IPS-18a (cell line): Measurements from ENCODE around the gene H2AZ2.
"Not testable (repeated sequence)": the region's sequence is repeated elsewhere in the genome, so short reads cannot be mapped to it uniquely, and the experiment has no call there.

Experiments used
- H3K27ac ChIP-seq: one replicate; pipeline ENCODE4 v1.5.1; 2013; ENCODE audit warnings: low read length
- H3K27me3 ChIP-seq: one replicate; pipeline ENCODE4 v1.6.1; 2013; ENCODE audit warnings: mild to moderate bottlenecking, low read length; ENCODE audit not compliant: control insufficient read depth, insufficient read depth
- H3K36me3 ChIP-seq: one replicate; pipeline ENCODE4 v1.6.1; 2013; ENCODE audit warnings: low read depth, low read length; ENCODE audit not compliant: control insufficient read depth
- H3K4me1 ChIP-seq: one replicate; pipeline ENCODE4 v1.6.1; 2013; ENCODE audit warnings: low read depth, low read length; ENCODE audit not compliant: control insufficient read depth
- H3K4me3 ChIP-seq: one replicate; pipeline ENCODE4 v1.5.1; 2013; ENCODE audit warnings: low read length
- H3K9ac ChIP-seq: one replicate; pipeline ENCODE4 v1.6.1; 2013; ENCODE audit warnings: mild to moderate bottlenecking, low read length, moderate library complexity
- H3K9me3 ChIP-seq: one replicate; pipeline ENCODE4 v1.6.1; 2013; ENCODE audit warnings: low read depth, low read length; ENCODE audit not compliant: control insufficient read depth

Gene H2AZ2

DNA sequence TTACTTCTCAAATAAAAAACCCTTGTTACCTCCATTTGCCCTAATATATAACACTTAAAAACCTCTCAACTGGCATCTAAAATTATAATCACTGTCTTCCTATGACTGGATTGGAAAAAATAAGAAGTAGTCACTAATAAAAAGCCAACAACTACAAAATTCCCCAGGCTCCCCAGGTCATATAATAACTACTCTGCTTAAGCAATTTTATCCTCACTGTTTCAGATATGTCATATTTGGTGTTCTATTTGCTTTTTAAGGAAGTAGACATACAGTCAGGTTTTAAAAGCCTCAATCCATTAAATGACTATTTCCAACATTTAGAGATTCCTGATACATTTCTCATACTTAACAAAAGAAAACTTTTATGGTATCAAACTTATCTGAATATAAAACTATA, 2.4 kb downstream of the H2AZ2 start:
- no peaks in the 10 kb centered on the region for H3K4me1 ChIP-seq
- no peak overlapping the region for H3K4me3 ChIP-seq
- no peaks in the 10 kb centered on the region for H3K27me3 ChIP-seq
- no peak overlapping the region for H3K27ac ChIP-seq
- H3K9me3 ChIP-seq, result no peaks in the 10 kb centered on the region
- peaks cover 20% of the 10 kb centered on the region for H3K36me3 ChIP-seq
- no peak overlapping the region for H3K9ac ChIP-seq

DNA sequence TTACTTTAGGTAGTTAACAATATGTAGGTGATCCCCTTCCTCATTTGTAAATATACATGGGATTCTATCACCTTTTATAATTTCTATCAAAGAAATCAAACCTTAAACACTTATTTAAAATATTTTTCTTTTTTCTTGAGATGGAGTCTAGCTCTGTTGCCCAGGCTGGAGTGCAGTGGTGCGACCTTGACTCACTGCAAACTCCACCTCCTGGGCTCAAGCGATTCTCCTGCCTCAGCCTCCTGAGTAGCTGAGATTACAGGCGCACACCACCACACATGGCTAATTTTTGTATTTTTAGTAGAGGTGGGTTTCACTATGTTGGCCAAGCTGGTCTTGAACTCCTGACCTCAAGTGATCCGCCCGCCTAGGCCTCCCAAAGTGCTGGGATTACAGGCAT, 4.4 kb downstream of the H2AZ2 start:
- not testable (repeated sequence) for H3K4me3 ChIP-seq, H3K27ac ChIP-seq, H3K27me3 ChIP-seq, H3K9me3 ChIP-seq, H3K4me1 ChIP-seq, H3K9ac ChIP-seq
- H3K36me3 ChIP-seq, result peaks cover 31% of the 10 kb centered on the region

DNA sequence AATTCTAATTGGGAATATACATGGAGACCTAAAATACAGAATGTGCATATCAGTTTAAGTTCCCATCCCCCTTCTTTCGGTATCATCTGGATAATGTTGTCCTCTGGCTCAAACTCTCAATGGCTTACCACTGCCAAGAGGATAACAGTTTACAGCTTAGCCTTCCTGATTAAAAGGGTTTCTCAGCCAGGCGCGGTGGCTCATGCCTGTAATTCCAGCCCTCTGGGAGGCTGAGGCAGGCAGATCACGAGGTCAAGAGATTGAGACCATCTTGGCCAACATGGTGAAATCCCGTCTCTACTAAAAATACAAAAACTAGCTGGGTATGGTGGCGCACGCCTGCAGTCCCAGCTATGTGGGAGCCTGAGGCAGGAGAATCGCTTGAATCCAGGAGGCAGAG, 5.2 kb downstream of the H2AZ2 start:
- H3K27ac ChIP-seq, H3K9me3 ChIP-seq, H3K4me3 ChIP-seq, H3K4me1 ChIP-seq, H3K9ac ChIP-seq, H3K27me3 ChIP-seq: not testable (repeated sequence)
- H3K36me3 ChIP-seq, result peaks cover 33% of the 10 kb centered on the region

DNA sequence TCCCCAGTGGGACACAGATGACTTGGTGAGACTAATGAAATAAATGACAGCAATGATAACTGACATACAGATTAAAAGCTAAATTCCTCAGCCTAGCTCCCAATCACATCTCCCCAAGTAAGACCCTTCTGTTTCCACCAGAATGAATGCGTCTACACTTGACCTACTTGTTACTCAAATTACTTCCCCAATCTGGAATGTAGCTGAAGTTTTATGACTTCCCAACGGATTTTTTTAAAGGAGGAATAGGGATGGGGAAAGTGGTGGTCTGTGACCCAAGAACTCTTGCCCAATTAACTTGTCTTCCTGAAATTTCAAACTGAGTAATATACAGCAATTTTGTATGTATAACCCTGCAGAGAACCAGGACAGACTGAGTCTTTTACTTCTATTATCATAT, 9.1 kb downstream of the H2AZ2 start:
- Histone ChIP-seq H3K4me1 (no peaks in the 10 kb centered on the region), H3K27me3 (no peaks in the 10 kb centered on the region), H3K9ac (no peak overlapping the region), H3K4me3 (no peak overlapping the region), H3K36me3 (peaks cover 52% of the 10 kb centered on the region), H3K27ac (no peak overlapping the region), H3K9me3 (no peaks in the 10 kb centered on the region)

DNA sequence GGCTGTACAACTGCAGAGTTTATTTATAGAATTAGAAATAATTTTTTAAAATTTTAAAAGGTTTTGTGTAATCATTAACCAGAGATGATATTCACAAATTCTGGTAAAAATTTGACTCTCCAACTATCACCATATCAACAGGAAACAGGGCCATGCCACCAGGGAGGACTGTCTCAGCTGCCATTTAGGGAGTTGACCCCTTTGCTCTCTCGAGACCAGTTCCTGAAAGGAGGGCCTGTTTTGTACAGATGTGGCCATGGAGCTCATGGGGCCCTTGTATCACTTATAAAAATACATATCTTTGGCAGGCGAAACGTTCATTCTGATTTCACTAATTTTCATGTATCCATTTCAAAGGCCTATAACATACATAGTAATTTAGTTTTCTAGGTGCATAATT, 20.3 kb downstream of the H2AZ2 start:
- Histone ChIP-seq H3K27ac (no peak overlapping the region), H3K9ac (no peak overlapping the region), H3K4me3 (no peak overlapping the region), H3K27me3 (no peaks in the 10 kb centered on the region), H3K4me1 (no peaks in the 10 kb centered on the region), H3K36me3 (peaks cover 49% of the 10 kb centered on the region), H3K9me3 (no peaks in the 10 kb centered on the region)

DNA sequence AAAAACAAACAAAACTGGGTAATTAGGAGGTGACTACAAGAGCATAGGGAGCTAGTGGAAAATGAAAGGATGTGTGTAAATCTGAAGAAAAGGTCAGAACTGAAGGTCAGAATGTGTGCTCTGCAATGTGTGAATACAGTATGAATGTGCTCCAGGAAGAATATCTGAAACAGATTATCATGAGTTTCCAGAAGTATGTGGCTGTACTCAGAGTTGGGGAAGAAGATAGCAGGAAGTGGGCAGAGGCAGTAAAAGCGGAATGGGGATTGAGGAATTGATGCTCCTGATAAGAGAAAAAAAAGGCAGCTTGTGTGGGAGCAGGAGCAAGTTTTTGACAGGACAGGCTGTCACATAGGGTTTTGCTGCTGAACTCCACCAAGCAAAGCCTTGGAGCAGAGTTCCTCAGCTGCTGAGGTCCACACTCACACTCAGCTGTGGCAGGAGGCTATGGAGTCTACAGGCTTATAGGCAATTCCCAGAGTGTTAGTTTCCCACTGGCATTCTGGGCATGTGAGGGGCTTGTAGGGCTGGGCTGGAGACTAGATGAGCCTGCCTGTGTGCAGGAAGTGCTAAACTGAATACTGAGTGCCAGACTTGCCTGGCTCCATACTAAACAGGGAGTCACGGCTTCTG, 22.9 kb downstream of the H2AZ2 start:
- Histone ChIP-seq H3K27me3 (no peaks in the 10 kb centered on the region), H3K9ac (no peak overlapping the region), H3K27ac (no peak overlapping the region), H3K4me3 (no peak overlapping the region), H3K4me1 (no peaks in the 10 kb centered on the region), H3K36me3 (peaks cover 32% of the 10 kb centered on the region), H3K9me3 (no peaks in the 10 kb centered on the region)

DNA sequence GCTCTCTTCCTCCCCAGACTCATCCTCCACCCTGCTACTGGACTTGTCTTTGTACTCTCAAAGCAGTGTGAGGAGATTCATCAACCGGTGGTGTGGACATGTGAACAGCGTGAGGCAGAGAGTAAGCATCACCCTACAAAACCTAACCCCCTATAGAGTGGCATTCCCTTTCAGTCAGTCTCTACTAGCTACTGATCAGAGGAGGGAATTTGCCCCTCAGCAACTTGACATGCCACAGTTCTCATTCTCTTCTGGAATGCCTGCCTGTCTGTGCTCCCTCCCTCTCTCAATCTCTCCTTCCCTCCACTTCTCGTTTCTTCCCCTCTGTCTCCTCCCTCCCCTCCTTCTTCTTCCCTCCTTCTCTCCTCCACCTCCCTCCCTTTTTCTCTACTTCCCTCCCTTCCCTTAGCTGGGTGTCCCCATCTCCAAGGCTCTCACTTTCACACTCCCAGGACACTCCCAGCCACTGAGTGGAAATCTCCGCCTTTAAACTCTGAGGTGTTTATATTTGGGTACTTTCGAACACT, 24.6 kb downstream of the H2AZ2 start:
- Histone ChIP-seq H3K36me3 (peaks cover 16% of the 10 kb centered on the region), H3K27ac (no peak overlapping the region), H3K9ac (no peak overlapping the region)

DNA sequence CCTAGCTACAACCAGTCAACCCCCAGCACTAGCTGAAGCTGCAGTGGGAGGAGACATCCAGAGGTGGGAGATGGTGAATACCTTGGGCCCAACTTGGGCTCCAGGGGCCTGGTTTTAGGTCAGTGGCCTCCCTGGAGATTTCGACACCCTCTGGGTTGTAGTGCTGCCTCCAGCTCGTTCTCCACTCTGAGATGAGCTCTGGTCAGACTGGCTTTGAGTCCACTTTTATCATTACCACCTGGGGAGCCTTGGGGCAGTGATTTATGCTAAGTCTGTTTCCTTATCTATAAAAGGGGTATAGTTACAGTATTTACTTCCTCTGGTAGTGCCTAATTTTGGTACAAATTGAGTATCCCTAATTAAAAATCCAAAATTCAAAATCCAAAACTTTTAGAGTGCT, 28.6 kb downstream of the H2AZ2 start:
- Histone ChIP-seq H3K4me3 (no peak overlapping the region), H3K27ac (no peak overlapping the region), H3K27me3 (no peaks in the 10 kb centered on the region), H3K9me3 (no peaks in the 10 kb centered on the region), H3K36me3 (no peaks in the 10 kb centered on the region), H3K4me1 (no peaks in the 10 kb centered on the region), H3K9ac (no peak overlapping the region)

More for the DNA sequence above, 24.6 kb downstream of the H2AZ2 start:
- no peak overlapping the region for H3K4me3 ChIP-seq
- no peaks in the 10 kb centered on the region for H3K27me3 ChIP-seq
- no peaks in the 10 kb centered on the region for H3K9me3 ChIP-seq
- no peaks in the 10 kb centered on the region for H3K4me1 ChIP-seq

DNA sequence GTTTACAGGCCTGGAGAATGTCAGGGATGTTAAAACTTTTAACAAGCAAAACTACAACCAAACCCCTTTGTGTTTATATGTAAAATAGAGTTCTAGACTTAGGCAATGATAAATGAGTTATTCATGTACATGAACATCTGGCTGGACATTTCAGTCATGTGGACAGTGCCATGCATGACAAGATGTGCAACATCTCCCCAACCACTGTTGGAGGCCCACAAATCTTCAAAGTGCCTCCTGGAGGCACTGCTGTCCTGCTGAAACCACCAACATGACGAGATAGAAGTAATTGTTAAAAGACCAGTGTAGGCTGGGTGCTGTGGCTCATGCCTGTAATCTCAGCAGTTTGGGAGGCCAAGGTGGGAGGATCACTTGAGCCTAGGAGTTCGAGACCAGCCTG, 33.0 kb downstream of the H2AZ2 start:
- H3K36me3 ChIP-seq, result no peaks in the 10 kb centered on the region
- H3K27ac ChIP-seq, result no peak overlapping the region
- H3K4me1 ChIP-seq, result no peaks in the 10 kb centered on the region
- H3K9ac ChIP-seq, result no peak overlapping the region
- no peak overlapping the region for H3K4me3 ChIP-seq
- H3K27me3 ChIP-seq, result no peaks in the 10 kb centered on the region
- no peaks in the 10 kb centered on the region for H3K9me3 ChIP-seq

DNA sequence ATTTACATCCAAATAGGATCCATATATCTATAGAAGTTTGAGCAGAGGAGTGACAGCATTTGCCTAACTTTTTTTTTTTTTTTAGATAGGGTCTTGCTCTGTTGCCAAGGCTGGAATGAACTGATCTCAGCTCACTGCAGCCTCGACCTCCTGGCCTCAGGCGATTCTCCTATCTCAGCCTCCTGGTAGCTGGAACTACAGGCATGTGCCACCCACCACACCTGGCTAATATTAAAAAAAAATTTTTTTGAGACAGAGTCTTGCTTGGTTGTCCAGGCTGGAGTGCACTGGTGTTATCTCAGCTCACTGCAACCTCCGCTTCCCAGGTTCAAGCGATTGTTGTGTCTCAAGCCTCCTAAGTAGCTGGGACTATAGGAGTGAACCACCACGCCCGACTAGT, 36.3 kb downstream of the H2AZ2 start:
- Histone ChIP-seq H3K36me3 (no peaks in the 10 kb centered on the region), H3K4me1 (no peaks in the 10 kb centered on the region), H3K4me3 (no peak overlapping the region), H3K27ac (no peak overlapping the region), H3K9ac (no peak overlapping the region), H3K9me3 (no peaks in the 10 kb centered on the region), H3K27me3 (no peaks in the 10 kb centered on the region)

DNA sequence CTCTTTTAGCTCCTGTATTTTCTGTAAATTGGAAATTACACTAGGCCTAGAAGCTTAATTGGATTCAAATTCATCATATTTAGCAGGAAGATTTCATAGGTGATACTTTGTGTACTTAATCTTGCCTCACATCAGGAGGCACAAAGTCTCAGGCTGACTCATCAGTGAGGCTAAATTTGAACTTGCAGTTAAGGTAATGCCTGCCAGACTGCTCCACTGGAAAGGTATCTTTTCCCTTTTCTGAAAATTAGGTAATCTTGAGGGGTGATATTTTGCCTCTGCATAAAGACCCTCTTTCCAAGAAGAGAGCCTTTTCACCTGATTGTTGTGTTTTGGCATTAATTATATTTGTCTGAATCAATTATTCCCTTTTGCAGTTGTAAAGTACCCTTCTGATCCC, 36.8 kb downstream of the H2AZ2 start:
- H3K27me3 ChIP-seq, result no peaks in the 10 kb centered on the region
- H3K27ac ChIP-seq, result no peak overlapping the region
- H3K4me1 ChIP-seq, result no peaks in the 10 kb centered on the region
- no peak overlapping the region for H3K4me3 ChIP-seq
- H3K36me3 ChIP-seq, result no peaks in the 10 kb centered on the region
- no peaks in the 10 kb centered on the region for H3K9me3 ChIP-seq
- H3K9ac ChIP-seq, result no peak overlapping the region

DNA sequence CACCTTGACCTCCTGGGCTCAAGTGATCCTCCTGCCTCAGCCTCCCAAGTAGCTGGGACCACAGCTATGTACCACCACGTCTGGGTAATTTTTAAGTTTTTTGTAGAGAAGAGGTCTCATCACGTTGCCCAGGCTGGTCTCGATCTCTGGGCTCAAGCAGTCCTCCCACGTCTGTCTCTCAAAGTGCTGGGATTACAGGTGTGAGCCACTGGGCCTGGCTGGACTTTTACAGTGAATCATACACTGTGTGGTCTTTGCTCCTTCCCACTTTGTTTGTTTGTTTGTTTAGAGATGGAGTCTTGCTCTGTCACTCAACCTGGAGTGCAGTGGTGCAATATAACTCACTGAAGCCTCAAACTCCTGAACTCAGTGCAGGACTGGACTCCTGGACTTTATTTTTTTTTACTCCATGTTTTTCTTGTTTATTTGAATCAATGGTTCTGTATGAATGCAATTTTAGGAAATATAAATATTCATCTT, 38.9 kb downstream of the H2AZ2 start:
- Histone ChIP-seq H3K9me3 (no peaks in the 10 kb centered on the region), H3K4me3 (no peak overlapping the region), H3K27ac (no peak overlapping the region), H3K4me1 (no peaks in the 10 kb centered on the region), H3K9ac (no peak overlapping the region), H3K27me3 (no peaks in the 10 kb centered on the region), H3K36me3 (no peaks in the 10 kb centered on the region)
